Fibroblast of upper back skin (primary cell): Measurements from ENCODE around the gene KMT2D.
"Not testable (repeated sequence)": the region's sequence is repeated elsewhere in the genome, so short reads cannot be mapped to it uniquely, and the experiment has no call there.

ENCODE experiments used
- DNase-seq: peaks from one replicate; pipeline ENCODE4 v3.0.0-alpha.2; 2013

Gene KMT2D

GRCh38 chr12:49086116-49086515 is 25.5 kb upstream of the KMT2D start:
- DNase-seq: no peak

- no peak for DNase-seq
These were observed 23.8 kb upstream of the KMT2D start for GRCh38 chr12:49084438-49084837.

GRCh38 chr12:49079793-49080192 is 19.2 kb upstream of the KMT2D start:
- no peak for DNase-seq

- no peak for DNase-seq
These were observed 10.4 kb upstream of the KMT2D start for GRCh38 chr12:49070971-49071370.

- DNase-seq: peak; percentile 96
These were observed 9.1 kb upstream of the KMT2D start, which contains the start of gene RHEBL1 for GRCh38 chr12:49069507-49070346. Gene RHEBL1, minus strand, starts transcription at chr12:49069979. Its CDS starts 194 bp downstream, at chr12:49069785.

- DNase-seq: no peak
These were observed 8.4 kb upstream of the KMT2D start for GRCh38 chr12:49068879-49069506.

- DNase-seq: no peak
These were observed 5.5 kb upstream of the KMT2D start for GRCh38 chr12:49066120-49066519.

GRCh38 chr12:49064767-49065152 is 4.2 kb upstream of the KMT2D start:
- DNase-seq: no peak

GRCh38 chr12:49061916-49062315 is 1.3 kb upstream of the KMT2D start:
- not testable (repeated sequence) for DNase-seq

- no peak for DNase-seq
These were observed 610 bp upstream of the KMT2D start for GRCh38 chr12:49061157-49061650.

- DNase-seq: no peak
These were observed 1.1 kb downstream of the KMT2D start for GRCh38 chr12:49059299-49060171.

GRCh38 chr12:49059045-49059298 is 1.6 kb downstream of the KMT2D start:
- DNase-seq: no peak

- no peak for DNase-seq
These were observed 2.1 kb downstream of the KMT2D start for GRCh38 chr12:49058366-49059044.

GRCh38 chr12:49057888-49058287 is 2.7 kb downstream of the KMT2D start:
- DNase-seq: no peak

GRCh38 chr12:49055978-49056754 is 4.4 kb downstream of the KMT2D start:
- peak; percentile 63 for DNase-seq

GRCh38 chr12:49055092-49055491 is 5.5 kb downstream of the KMT2D start:
- no peak for DNase-seq

- DNase-seq: no peak
These were observed 6.1 kb downstream of the KMT2D start for GRCh38 chr12:49054524-49054923.

GRCh38 chr12:49054096-49054495 is 6.5 kb downstream of the KMT2D start:
- DNase-seq: no peak

- DNase-seq: no peak
These were observed 8.0 kb downstream of the KMT2D start for GRCh38 chr12:49052451-49053208.

- no peak for DNase-seq
These were observed 8.7 kb downstream of the KMT2D start for GRCh38 chr12:49051777-49052438.

- no peak for DNase-seq
These were observed 9.2 kb downstream of the KMT2D start for GRCh38 chr12:49051373-49051764.
